Calu3 (cell line): ENCODE results near the gene TRMT13. TPM values are rescaled to one million over a fixed set of nuclear protein-coding genes. Genes with fewer than 3 reads are reported as not detected.

Experiments
- BruUV-seq: library from RNA; stranded (reverse); fragments of 400-500 nt; replicated peaks from 2 replicates; lab custom pipeline; 2021; lab: Mats Ljungman, UMichigan
- CTCF ChIA-PET: fragments of 300-600 bp; sonication (Branson Sonifier 250); formaldehyde crosslinking; loops from one replicate; lab custom pipeline; 2022; ENCODE audit warnings: antibody characterized with exemption; lab: Charles Lee
- DNase-seq: peaks from one replicate; pipeline ENCODE4 v3.0.0; 2022
- H3K27ac Mint-ChIP-seq: one replicate; pipeline ENCODE4 v1.8.0; 2022; ENCODE audit warnings: mixed read lengths; ENCODE audit not compliant: unreplicated experiment
- H3K27me3 Mint-ChIP-seq: one replicate; pipeline ENCODE4 v1.8.0; 2022; ENCODE audit warnings: mixed read lengths; ENCODE audit not compliant: unreplicated experiment
- H3K36me3 Mint-ChIP-seq: one replicate; pipeline ENCODE4 v1.8.0; 2022; ENCODE audit warnings: mild to moderate bottlenecking, moderate library complexity, mixed read lengths; ENCODE audit not compliant: insufficient read depth, unreplicated experiment
- H3K4me1 Mint-ChIP-seq: one replicate; pipeline ENCODE4 v1.8.0; 2022; ENCODE audit warnings: mild to moderate bottlenecking, low read depth, mixed read lengths; ENCODE audit not compliant: unreplicated experiment
- H3K4me3 Mint-ChIP-seq: one replicate; pipeline ENCODE4 v1.8.0; 2022; ENCODE audit warnings: mild to moderate bottlenecking, low read depth, moderate library complexity, mixed read lengths; ENCODE audit not compliant: unreplicated experiment
- H3K9me3 Mint-ChIP-seq: one replicate; pipeline ENCODE4 v1.8.0; 2022; ENCODE audit warnings: low read depth, mixed read lengths; ENCODE audit not compliant: unreplicated experiment
- intact Hi-C: fragments of 100-400 bp; cut with micrococcal nuclease; formaldehyde crosslinking; loops from one replicate; pipeline ENCODE4 v1.10.0; 2022; ENCODE audit not compliant: unreplicated experiment
- total RNA-seq: library from RNA; stranded (reverse); gene quantifications from 2 replicates; pipeline ENCODE4 v1.2.3, GENCODE V29; 2022
- TF ChIP-seq, protein P1 (sequence below): fragments of 200-600 bp; IDR thresholded peaks from one replicate; pipeline ENCODE4 v1.8.0; 2022; ENCODE audit warnings: antibody characterized with exemption; ENCODE audit not compliant: unreplicated experiment

TRMT13 gene
- total RNA-seq, 1 experiment from 2014 or later, result 18.9 TPM

DNA sequence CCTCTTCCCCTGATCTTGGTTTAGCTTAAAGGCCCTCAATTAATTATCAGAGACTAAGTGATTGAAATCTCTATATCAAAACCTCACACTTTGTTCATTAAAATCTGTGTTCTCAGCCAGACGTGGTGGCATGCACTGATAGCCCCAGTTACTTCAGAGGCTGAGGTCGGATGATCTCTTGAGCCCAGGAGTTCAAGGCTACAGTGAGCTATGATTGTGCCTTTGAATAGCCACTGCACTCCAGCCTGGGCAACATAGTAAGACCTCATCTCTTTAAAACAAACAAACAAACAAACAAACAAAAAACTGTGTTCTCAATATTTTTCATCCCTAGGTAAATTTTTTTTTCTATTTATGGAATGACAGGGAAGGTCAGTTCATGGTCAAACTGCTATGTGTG, 18.7 kb downstream of the TRMT13 start:
- no peaks in the 10 kb centered on the region for H3K27me3 Mint-ChIP-seq
- H3K27ac Mint-ChIP-seq, result no peak overlapping the region
- intact Hi-C loops, result no loop called here
- CTCF ChIA-PET, result no interaction called here
- no peak for DNase-seq
- H3K4me3 Mint-ChIP-seq, result no peak overlapping the region
- TF ChIP-seq, protein P1, sequence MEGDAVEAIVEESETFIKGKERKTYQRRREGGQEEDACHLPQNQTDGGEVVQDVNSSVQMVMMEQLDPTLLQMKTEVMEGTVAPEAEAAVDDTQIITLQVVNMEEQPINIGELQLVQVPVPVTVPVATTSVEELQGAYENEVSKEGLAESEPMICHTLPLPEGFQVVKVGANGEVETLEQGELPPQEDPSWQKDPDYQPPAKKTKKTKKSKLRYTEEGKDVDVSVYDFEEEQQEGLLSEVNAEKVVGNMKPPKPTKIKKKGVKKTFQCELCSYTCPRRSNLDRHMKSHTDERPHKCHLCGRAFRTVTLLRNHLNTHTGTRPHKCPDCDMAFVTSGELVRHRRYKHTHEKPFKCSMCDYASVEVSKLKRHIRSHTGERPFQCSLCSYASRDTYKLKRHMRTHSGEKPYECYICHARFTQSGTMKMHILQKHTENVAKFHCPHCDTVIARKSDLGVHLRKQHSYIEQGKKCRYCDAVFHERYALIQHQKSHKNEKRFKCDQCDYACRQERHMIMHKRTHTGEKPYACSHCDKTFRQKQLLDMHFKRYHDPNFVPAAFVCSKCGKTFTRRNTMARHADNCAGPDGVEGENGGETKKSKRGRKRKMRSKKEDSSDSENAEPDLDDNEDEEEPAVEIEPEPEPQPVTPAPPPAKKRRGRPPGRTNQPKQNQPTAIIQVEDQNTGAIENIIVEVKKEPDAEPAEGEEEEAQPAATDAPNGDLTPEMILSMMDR, result no peak
- peaks cover 10% of the 10 kb centered on the region for H3K36me3 Mint-ChIP-seq
- BruUV-seq, result no TSS peak
- H3K9me3 Mint-ChIP-seq, result no peaks in the 10 kb centered on the region
- H3K4me1 Mint-ChIP-seq, result no peaks in the 10 kb centered on the region

GRCh38 chr1:100152271-100152670, 19.3 kb downstream of the TRMT13 start:
- Mint-ChIP-seq H3K27ac (no peak overlapping the region), H3K27me3 (no peaks in the 10 kb centered on the region), H3K9me3 (no peaks in the 10 kb centered on the region), H3K36me3 (peaks cover 10% of the 10 kb centered on the region), H3K4me3 (no peak overlapping the region), H3K4me1 (no peaks in the 10 kb centered on the region)
- TF ChIP-seq, protein P1, result no peak
- no TSS peak for BruUV-seq
- no peak for DNase-seq
- intact Hi-C loops, result no loop called here
- CTCF ChIA-PET, result no interaction called here

- Mint-ChIP-seq H3K4me1 (no peaks in the 10 kb centered on the region), H3K36me3 (no peaks in the 10 kb centered on the region), H3K27me3 (no peaks in the 10 kb centered on the region), H3K27ac (no peak overlapping the region), H3K4me3 (no peak overlapping the region), H3K9me3 (peaks cover 2% of the 10 kb centered on the region)
- intact Hi-C loops, result no loop called here
- TF ChIP-seq, protein P1, result no peak
- no TSS peak for BruUV-seq
- DNase-seq, result no peak
- CTCF ChIA-PET, result interaction anchor here (0.7 kb wide), 1 partner anchor 422 kb away, joined by 3 read pairs; no protein-coding TSS in a partner anchor
Measured at GRCh38 chr1:100162881-100163280, 29.9 kb downstream of the TRMT13 start.

- no peaks in the 10 kb centered on the region for H3K4me1 Mint-ChIP-seq
- CTCF ChIA-PET, result no interaction called here
- no peak for DNase-seq
- H3K27ac Mint-ChIP-seq, result no peak overlapping the region
- TF ChIP-seq, protein P1, result no peak
- no peaks in the 10 kb centered on the region for H3K27me3 Mint-ChIP-seq
- intact Hi-C loops, result no loop called here
- H3K4me3 Mint-ChIP-seq, result no peak overlapping the region
- H3K36me3 Mint-ChIP-seq, result no peaks in the 10 kb centered on the region
- no TSS peak for BruUV-seq
- peaks cover 2% of the 10 kb centered on the region for H3K9me3 Mint-ChIP-seq
Measured at GRCh38 chr1:100164216-100164615, 31.3 kb downstream of the TRMT13 start.
